Epithelial cell of prostate (primary cell): Measurements from ENCODE around the gene BCAS3.

ENCODE experiments used
- DNase-seq: peaks from one replicate; pipeline ENCODE4 v3.0.0-alpha.2; 2011; ENCODE audit warnings: low read depth, low spot score
- H3K27ac ChIP-seq: fragments of 450-650 bp; 2 replicates; pipeline ENCODE4 v1.5.1; 2017; ENCODE audit warnings: mild to moderate bottlenecking

Gene BCAS3

GRCh38 chr17:61394630-61395408, 717.2 kb downstream of the BCAS3 start:
- H3K27ac ChIP-seq: no peak overlapping the region
- DNase-seq: no peak

GRCh38 chr17:61395409-61395982, 717.8 kb downstream of the BCAS3 start:
- H3K27ac ChIP-seq: no peak overlapping the region
- no peak for DNase-seq

- no peak for DNase-seq
- H3K27ac ChIP-seq: no peak overlapping the region
These were observed 718.4 kb downstream of the BCAS3 start for GRCh38 chr17:61395983-61396585.

GRCh38 chr17:61396586-61397085, 719.0 kb downstream of the BCAS3 start:
- H3K27ac ChIP-seq: no peak overlapping the region
- DNase-seq: no peak

GRCh38 chr17:61397086-61397842, 719.6 kb downstream of the BCAS3 start:
- no peak overlapping the region for H3K27ac ChIP-seq
- no peak for DNase-seq

- H3K27ac ChIP-seq: no peak overlapping the region
- DNase-seq: no peak
These were observed 721.1 kb downstream of the BCAS3 start for GRCh38 chr17:61398721-61399130.

GRCh38 chr17:61399131-61400065, 721.7 kb downstream of the BCAS3 start, which contains the start of gene TBX2:
Gene TBX2 (plus strand): TSS chr17:61399843. CDS start chr17:61400177, 334 bp downstream.
- H3K27ac ChIP-seq: no peak within 1 kb of the TSS

GRCh38 chr17:61400066-61400716, 722.5 kb downstream of the BCAS3 start:
- no peak overlapping the region for H3K27ac ChIP-seq
- no peak for DNase-seq

More at GRCh38 chr17:61399131-61400065, 721.7 kb downstream of the BCAS3 start, which contains the start of gene TBX2:
- no peak for DNase-seq

- no peak overlapping the region for H3K27ac ChIP-seq
- no peak for DNase-seq
These were observed 723.2 kb downstream of the BCAS3 start for GRCh38 chr17:61400717-61401388.

GRCh38 chr17:61401389-61402072, 723.9 kb downstream of the BCAS3 start:
- H3K27ac ChIP-seq: no peak overlapping the region
- DNase-seq: no peak

GRCh38 chr17:61402073-61402541, 724.5 kb downstream of the BCAS3 start:
- no peak overlapping the region for H3K27ac ChIP-seq
- no peak for DNase-seq

GRCh38 chr17:61402978-61403800, 725.5 kb downstream of the BCAS3 start:
- no peak overlapping the region for H3K27ac ChIP-seq

GRCh38 chr17:61403801-61404662, 726.4 kb downstream of the BCAS3 start:
- no peak overlapping the region for H3K27ac ChIP-seq

More at GRCh38 chr17:61402978-61403800, 725.5 kb downstream of the BCAS3 start:
- DNase-seq: no peak

GRCh38 chr17:61404663-61404912, 726.9 kb downstream of the BCAS3 start:
- no peak overlapping the region for H3K27ac ChIP-seq
- no peak for DNase-seq

More at GRCh38 chr17:61403801-61404662, 726.4 kb downstream of the BCAS3 start:
- peak; percentile 26 for DNase-seq

GRCh38 chr17:61404913-61405685, 727.4 kb downstream of the BCAS3 start:
- no peak for DNase-seq
- no peak overlapping the region for H3K27ac ChIP-seq
